DOHH2 (cell line): ENCODE measurements around the gene OR14C36.
"Not testable (repeated sequence)": the region's sequence is repeated elsewhere in the genome, so short reads cannot be mapped to it uniquely, and the experiment has no call there.

Source experiments
- H3F3A ChIP-seq: fragments of 200-600 bp; sonication (generic), shearing (Covaris generic); 2 replicates; pipeline ENCODE4 v1.6.0; 2016; ENCODE audit warnings: antibody characterized with exemption, mild to moderate bottlenecking; ENCODE audit not compliant: control insufficient read depth, insufficient read depth
- H3K27ac ChIP-seq: fragments of 200-600 bp; sonication (generic); 2 replicates; pipeline ENCODE4 v1.5.1; 2014; ENCODE audit warnings: low read depth, mild to moderate bottlenecking, low read length, moderate library complexity
- H3K27me3 ChIP-seq: fragments of 200-600 bp; sonication (generic); 2 replicates; pipeline ENCODE4 v1.6.1; 2014; ENCODE audit warnings: mild to moderate bottlenecking, low read length, mixed read lengths; ENCODE audit not compliant: control insufficient read depth
- H3K36me3 ChIP-seq: fragments of 200-600 bp; sonication (generic); 2 replicates; pipeline ENCODE4 v1.6.1; 2014; ENCODE audit warnings: mild to moderate bottlenecking, low read length, moderate library complexity, mixed read lengths; ENCODE audit not compliant: control insufficient read depth
- H3K4me1 ChIP-seq: fragments of 200-600 bp; sonication (generic); 2 replicates; pipeline ENCODE4 v1.6.1; 2014; ENCODE audit warnings: mild to moderate bottlenecking, low read length, mixed read lengths; ENCODE audit not compliant: control insufficient read depth
- H3K4me2 ChIP-seq: fragments of 200-600 bp; sonication (generic); 2 replicates; pipeline ENCODE4 v1.6.0; 2014; ENCODE audit warnings: mild to moderate bottlenecking, low read length, moderate library complexity
- H3K4me3 ChIP-seq: fragments of 200-600 bp; sonication (generic); 2 replicates; pipeline ENCODE4 v1.5.1; 2014; ENCODE audit warnings: mild to moderate bottlenecking, low read length, mixed read lengths
- H3K79me2 ChIP-seq: fragments of 200-600 bp; sonication (generic); 2 replicates; pipeline ENCODE4 v1.6.1; 2014; ENCODE audit warnings: mild to moderate bottlenecking, low read length, mixed read lengths; ENCODE audit not compliant: control insufficient read depth
- H3K9me2 ChIP-seq: fragments of 200-600 bp; sonication (generic); replicated peaks from 2 replicates; pipeline ENCODE4 v1.6.1; 2014; ENCODE audit warnings: mild to moderate bottlenecking, low read length, mixed read lengths; ENCODE audit not compliant: control insufficient read depth
- H3K9me3 ChIP-seq: fragments of 200-600 bp; sonication (generic); 2 replicates; pipeline ENCODE4 v1.6.1; 2014; ENCODE audit warnings: antibody characterized with exemption, low read length, mixed read lengths; ENCODE audit not compliant: control insufficient read depth, insufficient read depth
- H4K20me1 ChIP-seq: fragments of 200-600 bp; sonication (generic); 2 replicates; pipeline ENCODE4 v1.6.0; 2014; ENCODE audit warnings: low read depth, mild to moderate bottlenecking, antibody characterized with exemption, low read length, moderate library complexity; ENCODE audit not compliant: control insufficient read depth, insufficient read depth
- CTCF ChIP-seq: fragments of 200-600 bp; sonication (generic); IDR thresholded peaks from one replicate; pipeline ENCODE4 v1.5.1; 2014; ENCODE audit warnings: antibody characterized with exemption, mild to moderate bottlenecking, low read depth, low read length; ENCODE audit not compliant: poor library complexity, severe bottlenecking
- EZH2phosphoT487 ChIP-seq: fragments of 200-600 bp; sonication (generic); IDR thresholded peaks from 2 replicates; pipeline ENCODE4 v1.6.1; 2017; ENCODE audit warnings: borderline replicate concordance, mild to moderate bottlenecking, antibody characterized with exemption, low read length, moderate library complexity, mixed read lengths

OR14C36 gene, protein sequence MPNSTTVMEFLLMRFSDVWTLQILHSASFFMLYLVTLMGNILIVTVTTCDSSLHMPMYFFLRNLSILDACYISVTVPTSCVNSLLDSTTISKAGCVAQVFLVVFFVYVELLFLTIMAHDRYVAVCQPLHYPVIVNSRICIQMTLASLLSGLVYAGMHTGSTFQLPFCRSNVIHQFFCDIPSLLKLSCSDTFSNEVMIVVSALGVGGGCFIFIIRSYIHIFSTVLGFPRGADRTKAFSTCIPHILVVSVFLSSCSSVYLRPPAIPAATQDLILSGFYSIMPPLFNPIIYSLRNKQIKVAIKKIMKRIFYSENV

GRCh38 chr1:248348475-248348874, at the start of gene OR14C36:
Gene OR14C36, plus strand, starts transcription at chr1:248348775. Its CDS starts 0 bp downstream, at chr1:248348775.
- H3K36me3 ChIP-seq: no peaks in the 10 kb centered on the region
- no peaks in the 10 kb centered on the region for H4K20me1 ChIP-seq
- H3K9me2 ChIP-seq: no peaks in the 10 kb centered on the region
- no peak within 1 kb of the TSS for H3K4me3 ChIP-seq
- H3F3A ChIP-seq: no peaks in the 10 kb centered on the region
- no peaks in the 10 kb centered on the region for H3K4me1 ChIP-seq
- H3K4me2 ChIP-seq: no peak within 1 kb of the TSS
- no peaks in the 10 kb centered on the region for H3K79me2 ChIP-seq
- no peaks in the 10 kb centered on the region for H3K9me3 ChIP-seq
- TF ChIP-seq EZH2phosphoT487 (no peak), CTCF (no peak)
- H3K27ac ChIP-seq: no peak within 1 kb of the TSS
- H3K27me3 ChIP-seq: no peaks in the 10 kb centered on the region

DNA sequence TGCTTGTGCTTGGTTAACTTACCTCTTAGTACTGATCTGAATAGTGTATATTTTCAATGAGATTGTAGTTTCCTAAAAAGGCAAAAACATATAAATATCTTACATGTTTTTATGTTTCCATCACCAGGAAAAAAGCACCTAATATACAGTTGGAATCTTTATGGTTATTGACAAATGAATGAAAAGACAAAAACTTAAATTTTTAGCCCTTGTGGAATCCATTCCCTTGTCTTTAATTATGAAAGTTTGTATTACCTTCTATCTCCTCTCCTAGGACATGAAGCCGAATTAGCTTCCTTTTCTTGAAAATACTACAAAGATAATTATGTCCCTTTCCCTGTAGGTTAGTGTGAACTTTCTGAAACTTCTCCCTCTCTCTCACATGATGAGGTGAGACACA, 45.3 kb upstream of the OR14C36 start, which contains the start of gene OR2T12:
OR2T12 (minus strand) TSS at position 101 of the 400 bp plus-strand sequence. CDS start 7,846 bp downstream, outside the sequence.
- Histone ChIP-seq H3K36me3 (no peaks in the 10 kb centered on the region), H3K9me3 (no peaks in the 10 kb centered on the region), H3K79me2 (no peaks in the 10 kb centered on the region), H3K4me1 (no peaks in the 10 kb centered on the region), H3K9me2 (no peaks in the 10 kb centered on the region), H3K4me2 (no peak within 1 kb of the TSS), H3K4me3 (no peak within 1 kb of the TSS), H3K27ac (no peak within 1 kb of the TSS), H3K27me3 (no peaks in the 10 kb centered on the region), H4K20me1 (no peaks in the 10 kb centered on the region), H3F3A (no peaks in the 10 kb centered on the region)
- TF ChIP-seq CTCF (no peak), EZH2phosphoT487 (no peak)

DNA sequence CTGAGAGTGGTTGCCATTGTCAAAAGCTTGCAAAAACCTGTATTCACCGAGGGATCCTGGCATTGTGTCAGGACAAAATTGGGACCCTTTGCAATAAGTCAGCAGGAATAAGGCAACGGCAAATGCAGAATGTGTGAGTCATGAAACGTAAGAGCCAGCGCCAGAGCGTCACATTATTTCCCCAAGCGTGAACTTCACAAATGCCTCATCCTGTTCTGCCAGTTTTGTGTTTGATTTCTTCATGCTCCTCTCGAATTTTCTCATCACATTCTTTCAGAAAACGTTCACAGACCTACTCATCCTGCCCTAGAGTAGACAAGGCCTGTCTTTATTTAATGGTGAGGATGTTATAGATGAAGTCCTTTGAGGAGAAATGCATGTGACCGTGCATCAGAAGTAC, 42.9 kb upstream of the OR14C36 start:
- H3K4me2 ChIP-seq: not testable (repeated sequence)

DNA sequence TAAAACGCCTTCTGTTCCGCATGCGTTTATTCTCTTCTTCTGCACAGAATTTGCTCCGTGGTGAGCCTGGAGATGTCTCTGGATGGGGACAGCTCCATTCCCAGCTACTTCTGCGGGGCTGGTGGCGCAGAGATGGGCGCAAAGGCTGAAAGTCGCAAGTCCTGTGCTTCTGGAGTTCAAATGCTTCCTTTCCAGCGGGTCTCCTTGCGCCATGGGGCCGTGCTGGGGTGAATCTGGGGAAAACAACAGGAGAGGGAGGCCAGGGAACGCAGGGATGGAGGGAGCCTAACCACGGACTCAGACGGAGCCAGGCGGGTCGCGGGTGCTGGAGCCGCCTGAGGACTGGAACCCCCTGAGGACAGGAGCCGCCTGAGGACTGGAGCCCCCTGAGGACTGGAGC, 42.5 kb upstream of the OR14C36 start:
- Histone ChIP-seq H3K36me3 (no peaks in the 10 kb centered on the region), H3K4me1 (no peaks in the 10 kb centered on the region), H3K9me3 (no peaks in the 10 kb centered on the region), H3K4me2 (no peak overlapping the region), H3K27me3 (no peaks in the 10 kb centered on the region), H3K9me2 (no peaks in the 10 kb centered on the region), H4K20me1 (no peaks in the 10 kb centered on the region), H3K4me3 (no peak overlapping the region), H3K79me2 (no peaks in the 10 kb centered on the region), H3K27ac (no peak overlapping the region), H3F3A (no peaks in the 10 kb centered on the region)
- TF ChIP-seq CTCF: no peak
- TF ChIP-seq EZH2phosphoT487: no peak

More for the DNA sequence above, 42.9 kb upstream of the OR14C36 start:
- not testable (repeated sequence) for H3K9me3 ChIP-seq, H3K36me3 ChIP-seq, H3K4me3 ChIP-seq, H3K27me3 ChIP-seq, H3F3A ChIP-seq, H3K9me2 ChIP-seq, H3K27ac ChIP-seq, H4K20me1 ChIP-seq, H3K4me1 ChIP-seq, H3K79me2 ChIP-seq

GRCh38 chr1:248306740-248307139, 41.8 kb upstream of the OR14C36 start:
- H3K27ac ChIP-seq, H3F3A ChIP-seq, H3K9me2 ChIP-seq, H3K79me2 ChIP-seq, H3K27me3 ChIP-seq, H3K9me3 ChIP-seq, H3K4me1 ChIP-seq, H3K36me3 ChIP-seq, H4K20me1 ChIP-seq, H3K4me2 ChIP-seq, H3K4me3 ChIP-seq: not testable (repeated sequence)
